ENCODE data around the gene MAP4K3.

- TF ChIP-seq CTCF (IDR thresholded peaks at IDR 0.05): no peak
- TF ChIP-seq POLR2A (IDR thresholded peaks at IDR 0.05): no peak
These were observed 58.1 kb downstream of the MAP4K3 start for GRCh38 chr2:39378968-39379367.
